DOHH2 (cell line): ENCODE data around the gene DTYMK.

Experiments used
- EZH2phosphoT487 ChIP-seq: fragments of 200-600 bp; sonication (generic); IDR thresholded peaks from 2 replicates; pipeline ENCODE4 v1.6.1; 2017; ENCODE audit warnings: borderline replicate concordance, mild to moderate bottlenecking, antibody characterized with exemption, low read length, moderate library complexity, mixed read lengths
- TF ChIP-seq, protein P1 (sequence below): fragments of 200-600 bp; sonication (generic); IDR thresholded peaks from one replicate; pipeline ENCODE4 v1.5.1; 2014; ENCODE audit warnings: antibody characterized with exemption, mild to moderate bottlenecking, low read depth, low read length; ENCODE audit not compliant: poor library complexity, severe bottlenecking

DNA sequence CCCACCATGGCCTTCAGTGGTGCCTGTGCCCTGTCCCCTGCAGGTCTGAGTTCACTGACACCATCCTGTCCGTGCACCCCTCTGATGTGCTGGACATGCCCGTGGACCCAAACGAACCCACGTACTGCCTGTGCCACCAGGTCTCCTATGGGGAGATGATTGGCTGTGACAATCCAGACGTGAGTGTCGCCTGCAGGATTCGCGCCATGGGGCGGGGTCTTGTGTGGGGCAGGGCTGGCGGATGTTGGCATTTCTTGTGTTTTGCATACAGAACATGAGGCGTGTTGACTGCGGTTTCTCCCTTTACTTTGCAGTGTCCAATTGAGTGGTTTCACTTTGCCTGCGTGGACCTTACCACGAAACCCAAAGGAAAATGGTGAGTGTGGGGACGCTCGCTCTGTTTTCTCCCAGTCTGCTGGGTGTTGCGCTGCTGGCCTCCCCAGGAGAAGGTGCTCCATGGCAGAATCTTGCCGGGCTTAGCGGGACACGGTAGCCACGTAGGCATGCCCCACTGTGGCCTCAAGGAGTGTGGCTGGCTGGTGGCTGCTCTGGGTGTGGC, 36.4 kb upstream of the DTYMK start:
- TF ChIP-seq, protein P1, sequence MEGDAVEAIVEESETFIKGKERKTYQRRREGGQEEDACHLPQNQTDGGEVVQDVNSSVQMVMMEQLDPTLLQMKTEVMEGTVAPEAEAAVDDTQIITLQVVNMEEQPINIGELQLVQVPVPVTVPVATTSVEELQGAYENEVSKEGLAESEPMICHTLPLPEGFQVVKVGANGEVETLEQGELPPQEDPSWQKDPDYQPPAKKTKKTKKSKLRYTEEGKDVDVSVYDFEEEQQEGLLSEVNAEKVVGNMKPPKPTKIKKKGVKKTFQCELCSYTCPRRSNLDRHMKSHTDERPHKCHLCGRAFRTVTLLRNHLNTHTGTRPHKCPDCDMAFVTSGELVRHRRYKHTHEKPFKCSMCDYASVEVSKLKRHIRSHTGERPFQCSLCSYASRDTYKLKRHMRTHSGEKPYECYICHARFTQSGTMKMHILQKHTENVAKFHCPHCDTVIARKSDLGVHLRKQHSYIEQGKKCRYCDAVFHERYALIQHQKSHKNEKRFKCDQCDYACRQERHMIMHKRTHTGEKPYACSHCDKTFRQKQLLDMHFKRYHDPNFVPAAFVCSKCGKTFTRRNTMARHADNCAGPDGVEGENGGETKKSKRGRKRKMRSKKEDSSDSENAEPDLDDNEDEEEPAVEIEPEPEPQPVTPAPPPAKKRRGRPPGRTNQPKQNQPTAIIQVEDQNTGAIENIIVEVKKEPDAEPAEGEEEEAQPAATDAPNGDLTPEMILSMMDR, result no peak
- no peak for TF ChIP-seq EZH2phosphoT487
